Esophagus muscularis mucosa (tissue), 4 donors: ENCODE data around the gene CD27. TPM values are rescaled to one million over a fixed set of nuclear protein-coding genes. Genes with fewer than 3 reads are reported as not detected.

ENCODE experiments used
- DNase-seq: peaks from one replicate; pipeline ENCODE4 v3.0.0-alpha.2; 2017; ENCODE audit errors: extremely low spot score
- H3K27ac ChIP-seq, 4 donors: fragments of 200-600 bp; sonication (generic); replicated peaks in 1 of 4; 1 replicate in 3 of 4; 2 replicates in 1 of 4; pipeline ENCODE4 v1.5.1; 2016 to 2019; ENCODE audit warnings: mild to moderate bottlenecking in 1 of 4
- H3K27me3 ChIP-seq, 4 donors: fragments of 200-600 bp; sonication (generic); one replicate each; pipeline versions ENCODE4 v1.5.1 to v1.6.0; 2016 to 2019
- H3K36me3 ChIP-seq, 4 donors: fragments of 200-600 bp; sonication (generic); one replicate each; pipeline ENCODE4 v1.5.1; 2016 to 2019
- H3K4me1 ChIP-seq, 4 donors: fragments of 200-600 bp; sonication (generic); one replicate each; pipeline ENCODE4 v1.5.1; 2016 to 2019
- H3K4me3 ChIP-seq, 4 donors: fragments of 200-600 bp; sonication (generic); 1 replicate in 2 of 4; 2 replicates in 2 of 4; pipeline ENCODE4 v1.5.1; 2016 to 2019; ENCODE audit warnings: mild to moderate bottlenecking in 4 of 4, moderate library complexity in 1 of 4
- H3K9me3 ChIP-seq, 4 donors: fragments of 200-600 bp; sonication (generic); 1 replicate in 3 of 4; 2 replicates in 1 of 4; pipeline ENCODE4 v1.5.1; 2016 to 2019
- EP300 ChIP-seq: sonication (generic); formaldehyde crosslinking; IDR thresholded peaks from one replicate; pipeline ENCODE4 v1.6.1; 2017; ENCODE audit warnings: antibody characterized with exemption
- POLR2A ChIP-seq: fragments of 450-650 bp; IDR thresholded peaks from one replicate; pipeline ENCODE4 v1.6.1; 2017; ENCODE audit warnings: antibody characterized with exemption, moderate library complexity, mild to moderate bottlenecking, low read depth
- POLR2AphosphoS5 ChIP-seq, 2 donors: sonication (generic); formaldehyde crosslinking; IDR thresholded peaks; one replicate each; pipeline ENCODE4 v1.6.1; 2017; ENCODE audit warnings: antibody characterized with exemption in 2 of 2
- WGBS: methylation state at CpG from one replicate; pipeline ENCODE4 v1.1.5; 2018; 5-methylcytosine and 5-hydroxymethylcytosine counted together
- intact Hi-C: fragments of 100-400 bp; cut with DNase I; formaldehyde crosslinking; loops from one replicate; pipeline ENCODE4 v1.15.1; 2023
- total RNA-seq, 4 donors: library from RNA; depleted of rRNA; stranded (reverse); fragments of >200 nt; gene quantifications; one replicate each; pipeline versions ENCODE4 v1.1.0 to v1.2.1, GENCODE V29; 2016
- TF ChIP-seq, protein P1 (sequence below), 3 experiments: fragments of 200-600 bp in 2 of 3; fragments of 450-650 bp in 1 of 3; sonication (generic) in 2 of 3; IDR thresholded peaks; one replicate each; pipeline ENCODE4 v1.5.1; 2017 to 2019; ENCODE audit warnings: antibody characterized with exemption in 3 of 3, mild to moderate bottlenecking in 2 of 3, moderate library complexity in 1 of 3

CD27 gene
- total RNA-seq, 4 donors from 2014 or later, result 0.66 TPM; not detected in 3

DNA sequence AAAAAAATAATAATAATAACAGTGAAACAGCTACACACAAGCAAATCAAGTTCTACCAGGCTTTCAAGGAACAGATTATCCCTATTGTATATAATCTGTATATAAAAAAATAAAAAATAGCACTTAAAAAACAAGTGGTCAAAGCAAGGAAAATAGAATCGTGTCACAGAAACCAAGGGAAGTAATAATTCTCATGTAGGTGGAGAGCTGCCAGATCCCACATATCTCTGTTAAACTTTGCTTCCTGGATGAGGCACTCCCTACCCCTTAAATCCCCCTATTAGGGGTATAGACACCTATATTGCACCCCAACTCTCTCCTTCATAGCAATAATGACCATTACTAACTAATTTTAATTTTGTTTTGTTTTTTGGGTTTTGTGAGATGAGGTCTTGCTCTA lies 4.4 kb upstream of the CD27 start:
- TF ChIP-seq, protein P1, sequence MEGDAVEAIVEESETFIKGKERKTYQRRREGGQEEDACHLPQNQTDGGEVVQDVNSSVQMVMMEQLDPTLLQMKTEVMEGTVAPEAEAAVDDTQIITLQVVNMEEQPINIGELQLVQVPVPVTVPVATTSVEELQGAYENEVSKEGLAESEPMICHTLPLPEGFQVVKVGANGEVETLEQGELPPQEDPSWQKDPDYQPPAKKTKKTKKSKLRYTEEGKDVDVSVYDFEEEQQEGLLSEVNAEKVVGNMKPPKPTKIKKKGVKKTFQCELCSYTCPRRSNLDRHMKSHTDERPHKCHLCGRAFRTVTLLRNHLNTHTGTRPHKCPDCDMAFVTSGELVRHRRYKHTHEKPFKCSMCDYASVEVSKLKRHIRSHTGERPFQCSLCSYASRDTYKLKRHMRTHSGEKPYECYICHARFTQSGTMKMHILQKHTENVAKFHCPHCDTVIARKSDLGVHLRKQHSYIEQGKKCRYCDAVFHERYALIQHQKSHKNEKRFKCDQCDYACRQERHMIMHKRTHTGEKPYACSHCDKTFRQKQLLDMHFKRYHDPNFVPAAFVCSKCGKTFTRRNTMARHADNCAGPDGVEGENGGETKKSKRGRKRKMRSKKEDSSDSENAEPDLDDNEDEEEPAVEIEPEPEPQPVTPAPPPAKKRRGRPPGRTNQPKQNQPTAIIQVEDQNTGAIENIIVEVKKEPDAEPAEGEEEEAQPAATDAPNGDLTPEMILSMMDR (IDR thresholded peaks at IDR 0.05), result no peak
- TF ChIP-seq EP300, result no peak
- TF ChIP-seq POLR2A, result no peak
- no peak for TF ChIP-seq POLR2AphosphoS5 (IDR thresholded peaks at IDR 0.05)
- peaks cover 0 to 53% (median 18%) of the 10 kb centered on the region in 4 donors for H3K36me3 ChIP-seq
- no peaks in the 10 kb centered on the region for H3K4me1 ChIP-seq
- WGBS, result 46% methylated on average over 1 of the region's 1 CpG
- H3K9me3 ChIP-seq, result no peaks in the 10 kb centered on the region
- no peak overlapping the region for H3K4me3 ChIP-seq
- DNase-seq, result no peak
- no peaks in the 10 kb centered on the region for H3K27me3 ChIP-seq
- intact Hi-C loops, result no loop called here
- H3K27ac ChIP-seq, result no peak overlapping the region

GRCh38 chr12:6442836-6443235 lies 1.9 kb upstream of the CD27 start:
- no peaks in the 10 kb centered on the region for H3K9me3 ChIP-seq
- H3K27me3 ChIP-seq, result no peaks in the 10 kb centered on the region
- no peak for DNase-seq
- H3K4me1 ChIP-seq, result peaks cover 0 to 2% (median 0%) of the 10 kb centered on the region in 4 donors
- peaks cover 0 to 77% (median 31%) of the 10 kb centered on the region in 4 donors for H3K36me3 ChIP-seq
- TF ChIP-seq, protein P1 (IDR thresholded peaks at IDR 0.05), result no peak
- TF ChIP-seq POLR2A, result no peak
- no peak for TF ChIP-seq POLR2AphosphoS5 (IDR thresholded peaks at IDR 0.05)
- TF ChIP-seq EP300, result no peak
- no peak overlapping the region for H3K4me3 ChIP-seq
- no peak overlapping the region for H3K27ac ChIP-seq
- WGBS, result 82% methylated on average over 9 of the region's 9 CpGs
- intact Hi-C loops, result no loop called here

- Histone ChIP-seq H3K36me3 (peaks cover 0 to 83% (median 34%) of the 10 kb centered on the region in 4 donors), H3K9me3 (no peaks in the 10 kb centered on the region), H3K4me3 (no peak overlapping the region), H3K27me3 (no peaks in the 10 kb centered on the region), H3K27ac (no peak overlapping the region), H3K4me1 (peaks cover 0 to 6% (median 3%) of the 10 kb centered on the region in 4 donors)
- intact Hi-C loops, result no loop called here
- 66% methylated on average over 8 of the region's 9 CpGs for WGBS
- DNase-seq, result no peak
- TF ChIP-seq EP300, result no peak
- TF ChIP-seq, protein P1 (IDR thresholded peaks at IDR 0.05), result no peak
These were observed 1.3 kb upstream of the CD27 start for GRCh38 chr12:6443361-6443983.

DNA sequence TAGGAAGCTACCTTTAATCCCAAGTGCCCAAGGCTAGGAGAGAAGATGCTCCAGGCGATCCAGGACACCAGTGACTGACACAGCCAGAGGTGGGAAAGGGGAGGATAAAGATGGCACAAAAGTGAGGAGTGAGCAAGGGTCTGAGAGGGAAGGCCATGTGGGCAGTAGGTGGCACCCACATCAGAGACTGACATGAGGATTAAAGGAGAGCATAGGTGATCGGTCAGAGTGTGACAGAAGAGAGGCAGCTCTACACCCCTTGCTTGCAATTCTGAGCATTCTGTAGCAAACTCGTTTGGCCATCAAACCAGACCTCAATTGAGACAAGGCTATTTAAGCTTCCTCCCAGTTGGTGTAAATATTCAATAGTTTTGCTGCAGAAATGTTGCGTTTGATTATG lies 724 bp upstream of the CD27 start:
- Histone ChIP-seq H3K9me3 (no peaks in the 10 kb centered on the region), H3K27ac (no peak overlapping the region), H3K36me3 (peaks cover 0 to 83% (median 34%) of the 10 kb centered on the region in 4 donors), H3K4me3 (no peak overlapping the region), H3K27me3 (no peaks in the 10 kb centered on the region), H3K4me1 (peaks cover 0 to 11% (median 7%) of the 10 kb centered on the region in 4 donors)
- no peak for TF ChIP-seq EP300
- TF ChIP-seq POLR2AphosphoS5 (IDR thresholded peaks at IDR 0.05), result no peak
- no peak for TF ChIP-seq POLR2A
- TF ChIP-seq, protein P1 (IDR thresholded peaks at IDR 0.05), result no peak
- no peak for DNase-seq
- WGBS, result 86% methylated on average over 4 of the region's 4 CpGs
- intact Hi-C loops, result no loop called here
